ENCODE data around the gene DDAH2. TPM values are rescaled to one million over a fixed set of nuclear protein-coding genes. Genes with fewer than 3 reads are reported as not detected.
A peak's percentile ranks its signal among the peaks of the same experiment; 100 is the strongest.

Gene DDAH2
- total and polyA plus RNA-seq, 10 of the 15 experiments (the other 5 are each of a cell fraction or from before 2014, with no cell fraction given): 0.35 to 9.9 (median 6.2) TPM

DNA sequence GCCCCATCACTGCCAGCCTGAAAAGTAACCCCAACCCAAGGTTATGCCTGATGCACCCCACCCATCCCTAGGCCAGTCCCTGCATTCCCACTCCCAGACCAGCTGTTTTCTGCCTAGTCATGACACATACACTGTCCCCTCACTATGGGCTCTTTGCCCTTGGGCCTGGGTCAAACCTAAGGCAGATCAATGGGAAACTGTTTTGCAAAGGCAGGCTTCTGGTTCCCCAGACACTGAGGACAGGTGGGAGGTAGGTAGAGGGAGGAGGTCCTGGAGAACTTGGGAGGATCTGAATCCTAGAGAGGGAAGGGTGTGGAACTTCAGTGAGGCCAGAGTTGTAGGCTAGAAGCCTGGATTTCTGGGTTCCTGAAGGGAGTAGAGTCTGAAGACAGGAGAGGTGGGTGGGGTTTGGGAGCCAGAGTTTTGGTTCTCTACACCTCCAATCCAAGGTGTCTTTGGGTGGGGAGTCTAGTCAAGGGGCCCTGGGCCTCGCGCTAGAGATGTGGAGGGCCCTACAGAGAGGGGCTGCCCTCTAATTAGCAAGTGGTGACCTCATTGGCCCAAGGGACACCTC is 5.2 kb upstream of the DDAH2 start (continued):
- TF ChIP-seq, protein P1, sequence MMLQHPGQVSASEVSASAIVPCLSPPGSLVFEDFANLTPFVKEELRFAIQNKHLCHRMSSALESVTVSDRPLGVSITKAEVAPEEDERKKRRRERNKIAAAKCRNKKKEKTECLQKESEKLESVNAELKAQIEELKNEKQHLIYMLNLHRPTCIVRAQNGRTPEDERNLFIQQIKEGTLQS (IDR thresholded peaks at IDR 0.05; ENCODE audit: borderline replicate concordance, extremely low read depth, low read depth, low read length): no peak
- TF ChIP-seq KDM1A (IDR thresholded peaks at IDR 0.05; ENCODE audit: borderline replicate concordance) (no peak), JUNB (IDR thresholded peaks at IDR 0.05) (0 out of 2 replicates have a peak, but pooled peaks have one; percentile 82), BHLHE40 (IDR thresholded peaks at IDR 0.05; ENCODE audit: borderline replicate concordance in 1 of 2, low read depth in 2 of 2, low read length in 1 of 2) (no peak), ZNF24 (IDR thresholded peaks at IDR 0.05) (no peak), RB1 (IDR thresholded peaks at IDR 0.05; ENCODE audit: borderline replicate concordance) (no peak), HDAC2 (IDR thresholded peaks at IDR 0.05) (no peak), SIX5 (IDR thresholded peaks at IDR 0.05; ENCODE audit: low read depth, low read length, severe bottlenecking) (no peak), EP300 (IDR thresholded peaks at IDR 0.05; ENCODE audit: borderline replicate concordance in 1 of 2, control insufficient read depth in 1 of 2, low read depth in 2 of 2, low read length in 2 of 2) (0 out of 4 replicates have a peak, but pooled peaks of 1 of the 2 experiments have one; percentile 25), CBFB (IDR thresholded peaks at IDR 0.05; ENCODE audit: low read depth) (no peak), SMC3 (IDR thresholded peaks at IDR 0.05; ENCODE audit: borderline replicate concordance, low read length) (peak; percentile 18; the same call in 1 of the 2 replicates), NBN (IDR thresholded peaks at IDR 0.05) (no peak)
- TF ChIP-seq, protein P2, sequence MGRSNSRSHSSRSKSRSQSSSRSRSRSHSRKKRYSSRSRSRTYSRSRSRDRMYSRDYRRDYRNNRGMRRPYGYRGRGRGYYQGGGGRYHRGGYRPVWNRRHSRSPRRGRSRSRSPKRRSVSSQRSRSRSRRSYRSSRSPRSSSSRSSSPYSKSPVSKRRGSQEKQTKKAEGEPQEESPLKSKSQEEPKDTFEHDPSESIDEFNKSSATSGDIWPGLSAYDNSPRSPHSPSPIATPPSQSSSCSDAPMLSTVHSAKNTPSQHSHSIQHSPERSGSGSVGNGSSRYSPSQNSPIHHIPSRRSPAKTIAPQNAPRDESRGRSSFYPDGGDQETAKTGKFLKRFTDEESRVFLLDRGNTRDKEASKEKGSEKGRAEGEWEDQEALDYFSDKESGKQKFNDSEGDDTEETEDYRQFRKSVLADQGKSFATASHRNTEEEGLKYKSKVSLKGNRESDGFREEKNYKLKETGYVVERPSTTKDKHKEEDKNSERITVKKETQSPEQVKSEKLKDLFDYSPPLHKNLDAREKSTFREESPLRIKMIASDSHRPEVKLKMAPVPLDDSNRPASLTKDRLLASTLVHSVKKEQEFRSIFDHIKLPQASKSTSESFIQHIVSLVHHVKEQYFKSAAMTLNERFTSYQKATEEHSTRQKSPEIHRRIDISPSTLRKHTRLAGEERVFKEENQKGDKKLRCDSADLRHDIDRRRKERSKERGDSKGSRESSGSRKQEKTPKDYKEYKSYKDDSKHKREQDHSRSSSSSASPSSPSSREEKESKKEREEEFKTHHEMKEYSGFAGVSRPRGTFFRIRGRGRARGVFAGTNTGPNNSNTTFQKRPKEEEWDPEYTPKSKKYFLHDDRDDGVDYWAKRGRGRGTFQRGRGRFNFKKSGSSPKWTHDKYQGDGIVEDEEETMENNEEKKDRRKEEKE (IDR thresholded peaks at IDR 0.05): no peak
